Right lobe of liver (tissue), 6 donors: ENCODE data around the gene DENND6A. TPM values are rescaled to one million over a fixed set of nuclear protein-coding genes. Genes with fewer than 3 reads are reported as not detected.
"Not testable (repeated sequence)": the region's sequence is repeated elsewhere in the genome, so short reads cannot be mapped to it uniquely, and the experiment has no call there.

Source experiments
- ATAC-seq, 4 donors: fragments of 200-7000 bp; cut with Tn5 transposase; one replicate each; pipeline ENCODE4 v1.9.1; 2020; ENCODE audit warnings: mild to moderate bottlenecking in 4 of 4, moderate library complexity in 4 of 4
- DNase-seq, 3 donors: peaks; one replicate each; pipeline ENCODE4 v3.0.0-alpha.2; 2020
- H3K27ac ChIP-seq, 3 donors: fragments of 200-600 bp; one replicate each; pipeline ENCODE4 v1.8.0; 2022
- H3K27me3 ChIP-seq, 2 donors: fragments of 200-600 bp; one replicate each; pipeline ENCODE4 v1.8.0; 2022
- H3K36me3 ChIP-seq, 4 donors: fragments of 200-600 bp; sonication (generic) in 1 of 4; one replicate each; pipeline versions ENCODE4 v1.5.1 to v1.8.0; 2017 to 2022; ENCODE audit warnings: control low read depth in 1 of 4
- H3K4me1 ChIP-seq, 4 donors: fragments of 200-600 bp; sonication (generic) in 1 of 4; one replicate each; pipeline versions ENCODE4 v1.5.1 to v1.8.0; 2017 to 2022; ENCODE audit warnings: control low read depth in 1 of 4
- H3K4me3 ChIP-seq, 3 donors: fragments of 200-600 bp; one replicate each; pipeline ENCODE4 v1.8.0; 2022
- H3K9me3 ChIP-seq, 4 donors: fragments of 200-600 bp; sonication (generic) in 1 of 4; one replicate each; pipeline versions ENCODE4 v1.5.1 to v1.8.0; 2017 to 2022; ENCODE audit warnings: control low read depth in 1 of 4
- CTCF ChIP-seq, 4 donors: fragments of 200-600 bp in 3 of 4; fragments of 450-650 bp in 1 of 4; IDR thresholded peaks; one replicate each; pipeline versions ENCODE4 v1.5.1 to v1.8.0; 2016 to 2022; ENCODE audit warnings: antibody characterized with exemption in 4 of 4, mild to moderate bottlenecking in 2 of 4
- POLR2A ChIP-seq: fragments of 450-650 bp; IDR thresholded peaks from one replicate; pipeline ENCODE4 v1.6.1; 2017; ENCODE audit warnings: antibody characterized with exemption, mild to moderate bottlenecking
- WGBS: methylation state at CpG from one replicate; pipeline ENCODE4 v1.1.6; 2018; ENCODE audit warnings: low coverage, low lambda C conversion rate; ENCODE audit not compliant: insufficient coverage; ENCODE audit errors: missing lambda C conversion rate; 5-methylcytosine and 5-hydroxymethylcytosine counted together
- intact Hi-C, 2 donors: fragments of 100-400 bp; cut with DNase I; formaldehyde crosslinking; loops; one replicate each; pipeline versions ENCODE4 v1.11.2 to v1.14.1; 2022
- total RNA-seq, 6 experiments: library from RNA; depleted of rRNA in 2 of 6; stranded (reverse); fragments of >200 nt in 2 of 6; fragmentation: NEBNext Ultra II Directional in 3 of 6; extraction: Animal tissue kit (Norgen Biotek cat#: 25700) in 3 of 6; gene quantifications; one replicate each; pipeline versions ENCODE4 v1.1.0 to v1.2.4, GENCODE V29; 2016 to 2023
- donor health status: DM: no; HTN: yes; CAD: no.
- donor health status: DM: no; HTN: no; CAD: no.
- donor health status: DM: no; HTN: no; CAD: no.
- donor health status: DM: no; HTN: yes; CAD: no.
- donor health status: DM: no; HTN: yes; CAD: no.

The DENND6A gene
- total RNA-seq, 6 experiments from 2014 or later, result 5.5 to 11.0 (median 9.2) TPM

- intact Hi-C loops, result no loop called here
- H3K27ac ChIP-seq, result no peak overlapping the region
- peaks cover 0 to 44% (median 21%) of the 10 kb centered on the region in 4 donors for H3K36me3 ChIP-seq
- no peaks in the 10 kb centered on the region for H3K27me3 ChIP-seq
- WGBS, result 82% methylated on average over 5 of the region's 6 CpGs
- no peaks in the 10 kb centered on the region for H3K4me1 ChIP-seq
- DNase-seq, result no peak
- no peak overlapping the region for H3K4me3 ChIP-seq
- TF ChIP-seq CTCF (IDR thresholded peaks at IDR 0.05) (no peak), POLR2A (no peak)
- no peaks in the 10 kb centered on the region for H3K9me3 ChIP-seq
- no peak for ATAC-seq
These were observed 64.9 kb downstream of the DENND6A start for GRCh38 chr3:57627976-57628375.

- ATAC-seq, result no peak
- Histone ChIP-seq H3K4me3 (no peak overlapping the region), H3K4me1 (no peaks in the 10 kb centered on the region), H3K36me3 (peaks cover 0 to 35% (median 18%) of the 10 kb centered on the region in 4 donors), H3K27ac (no peak overlapping the region), H3K27me3 (no peaks in the 10 kb centered on the region), H3K9me3 (no peaks in the 10 kb centered on the region)
- TF ChIP-seq CTCF (IDR thresholded peaks at IDR 0.05) (no peak), POLR2A (no peak)
- 97% methylated on average over 3 of the region's 3 CpGs for WGBS
- DNase-seq, result no peak
- intact Hi-C loops, result no loop called here
These were observed 68.1 kb downstream of the DENND6A start for GRCh38 chr3:57624801-57625200.

GRCh38 chr3:57622362-57622761 is 70.5 kb downstream of the DENND6A start:
- no peaks in the 10 kb centered on the region for H3K4me1 ChIP-seq
- peaks cover 0 to 14% (median 5%) of the 10 kb centered on the region in 4 donors for H3K36me3 ChIP-seq

GRCh38 chr3:57617739-57618138 is 75.1 kb downstream of the DENND6A start:
- intact Hi-C loops, result no loop called here
- H3K27ac ChIP-seq, result no peak overlapping the region
- TF ChIP-seq CTCF (IDR thresholded peaks at IDR 0.05) (no peak), POLR2A (no peak)
- no peak overlapping the region for H3K4me3 ChIP-seq
- H3K9me3 ChIP-seq, result no peaks in the 10 kb centered on the region
- no peaks in the 10 kb centered on the region for H3K4me1 ChIP-seq
- no peak for ATAC-seq
- H3K27me3 ChIP-seq, result no peaks in the 10 kb centered on the region
- no peaks in the 10 kb centered on the region for H3K36me3 ChIP-seq
- DNase-seq, result no peak
- 100% methylated on average over 3 of the region's 3 CpGs for WGBS

More at GRCh38 chr3:57622362-57622761, 70.5 kb downstream of the DENND6A start:
- Histone ChIP-seq H3K27me3 (no peaks in the 10 kb centered on the region), H3K4me3 (no peak overlapping the region), H3K27ac (no peak overlapping the region), H3K9me3 (no peaks in the 10 kb centered on the region)
- DNase-seq (no peak), ATAC-seq (no peak)
- intact Hi-C loops, result no loop called here
- TF ChIP-seq CTCF (IDR thresholded peaks at IDR 0.05) (no peak), POLR2A (no peak)

GRCh38 chr3:57616233-57616632 is 76.6 kb downstream of the DENND6A start:
- intact Hi-C loops, result no loop called here

GRCh38 chr3:57611870-57612269 is 81.0 kb downstream of the DENND6A start:
- H3K4me1 ChIP-seq, H3K27me3 ChIP-seq, intact Hi-C loops, H3K36me3 ChIP-seq, H3K27ac ChIP-seq, H3K9me3 ChIP-seq, ATAC-seq, H3K4me3 ChIP-seq, DNase-seq: not testable (repeated sequence)
- 89% methylated on average over 5 of the region's 5 CpGs for WGBS

More at GRCh38 chr3:57616233-57616632, 76.6 kb downstream of the DENND6A start:
- Histone ChIP-seq H3K4me1 (no peaks in the 10 kb centered on the region), H3K9me3 (no peaks in the 10 kb centered on the region), H3K27ac (no peak overlapping the region), H3K4me3 (no peak overlapping the region), H3K36me3 (no peaks in the 10 kb centered on the region), H3K27me3 (no peaks in the 10 kb centered on the region)
- ATAC-seq (no peak), DNase-seq (no peak)
- 53% methylated on average over 2 of the region's 3 CpGs for WGBS
- TF ChIP-seq POLR2A, result no peak
- no peak for TF ChIP-seq CTCF (IDR thresholded peaks at IDR 0.05)
